SU-DHL-6 (cell line): ENCODE measurements around the gene TMC3.

ENCODE experiments used
- H2AFZ ChIP-seq: fragments of 200-600 bp; sonication (generic); 2 replicates; pipeline ENCODE4 v1.6.1; 2014; ENCODE audit warnings: low read depth, mild to moderate bottlenecking, moderate library complexity, mixed read lengths, antibody characterized with exemption, low read length; ENCODE audit not compliant: severe bottlenecking
- H3F3A ChIP-seq: fragments of 200-600 bp; shearing (Covaris generic); 2 replicates; pipeline ENCODE4 v1.6.0; 2016; ENCODE audit warnings: antibody characterized with exemption, mild to moderate bottlenecking; ENCODE audit not compliant: insufficient read depth
- H3K27ac ChIP-seq: fragments of 200-600 bp; sonication (generic); 2 replicates; pipeline ENCODE4 v1.5.1; 2016; ENCODE audit warnings: low read depth, mild to moderate bottlenecking, low read length, moderate library complexity, mixed read lengths
- H3K27me3 ChIP-seq: fragments of 200-600 bp; sonication (generic), shearing (Covaris generic); 2 replicates; pipeline ENCODE4 v1.6.0; 2014; ENCODE audit warnings: mild to moderate bottlenecking, low read length
- H3K36me3 ChIP-seq: fragments of 200-600 bp; sonication (generic); 2 replicates; pipeline ENCODE4 v1.6.1; 2014; ENCODE audit warnings: mild to moderate bottlenecking, low read length, mixed read lengths
- H3K4me2 ChIP-seq: fragments of 300-600, 200-600 bp; shearing (Covaris generic), sonication (generic); 2 replicates; pipeline ENCODE4 v1.6.0; 2014; ENCODE audit warnings: low read length, low read depth, mild to moderate bottlenecking; ENCODE audit not compliant: poor library complexity, severe bottlenecking
- H3K4me3 ChIP-seq: fragments of 200-600 bp; sonication (generic); 2 replicates; pipeline ENCODE4 v1.5.1; 2014; ENCODE audit warnings: antibody characterized with exemption, low read length, mild to moderate bottlenecking, mixed read lengths; ENCODE audit not compliant: insufficient read depth, poor library complexity, severe bottlenecking
- H3K79me2 ChIP-seq: fragments of 200-600 bp; sonication (generic); 2 replicates; pipeline ENCODE4 v1.6.1; 2014; ENCODE audit warnings: mild to moderate bottlenecking, low read length, moderate library complexity; ENCODE audit not compliant: insufficient read depth
- H3K9ac ChIP-seq: fragments of 200-600 bp; sonication (generic); 2 replicates; pipeline ENCODE4 v1.7.0; 2014; ENCODE audit warnings: mild to moderate bottlenecking, low read length
- H3K9me2 ChIP-seq: fragments of 200-600 bp; sonication (generic); replicated peaks from 2 replicates; pipeline ENCODE4 v1.6.1; 2014; ENCODE audit warnings: low read length; ENCODE audit not compliant: insufficient read depth
- H3K9me3 ChIP-seq: fragments of 200-600 bp; sonication (generic); 2 replicates; pipeline ENCODE4 v1.6.1; 2014; ENCODE audit warnings: low read length, mixed read lengths; ENCODE audit not compliant: insufficient read depth
- H4K20me1 ChIP-seq: fragments of 200-600 bp; sonication (generic); 2 replicates; pipeline ENCODE4 v1.6.1; 2014; ENCODE audit warnings: low read depth, mild to moderate bottlenecking, antibody characterized with exemption, low read length, moderate library complexity, mixed read lengths
- EZH2phosphoT487 ChIP-seq: fragments of 200-600 bp; sonication (generic), shearing (Covaris generic); conservative IDR thresholded peaks from 2 replicates; pipeline ENCODE4 v1.6.1; 2018; ENCODE audit warnings: mild to moderate bottlenecking, antibody characterized with exemption, low read length, moderate library complexity, mixed read lengths
- TF ChIP-seq, protein P1 (sequence below): fragments of 200-600 bp; sonication (generic); IDR thresholded peaks from one replicate; pipeline ENCODE4 v1.5.1; 2017; ENCODE audit warnings: antibody characterized with exemption, mild to moderate bottlenecking, low read length, moderate library complexity; ENCODE audit not compliant: insufficient read depth, poor library complexity, severe bottlenecking

Gene TMC3

DNA sequence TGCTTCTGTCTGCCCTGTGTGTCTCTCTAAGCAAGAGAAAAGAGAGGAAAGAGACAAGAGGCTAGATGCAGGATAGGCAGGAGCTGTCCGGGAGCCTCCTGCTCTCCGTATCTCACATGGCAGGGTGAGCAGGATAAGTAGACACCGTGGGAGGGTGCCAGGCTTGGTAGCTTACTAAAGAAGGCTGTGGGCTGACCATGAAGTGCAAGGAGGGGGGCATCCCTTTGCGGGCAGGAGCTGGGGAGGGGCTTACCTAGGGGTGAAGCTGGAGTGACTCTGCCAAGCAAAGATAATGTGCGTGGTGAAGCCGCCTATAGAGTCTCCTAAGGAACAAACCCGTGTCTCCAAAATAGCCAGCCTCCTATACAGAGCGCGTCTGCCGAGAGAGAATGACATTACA, 33.7 kb upstream of the TMC3 start:
- Histone ChIP-seq H3K9me3 (no peaks in the 10 kb centered on the region), H3K36me3 (no peaks in the 10 kb centered on the region), H3F3A (no peaks in the 10 kb centered on the region), H3K9me2 (no peaks in the 10 kb centered on the region), H2AFZ (no peak overlapping the region), H3K27ac (no peak overlapping the region), H3K4me3 (no peak overlapping the region), H3K4me2 (no peak overlapping the region), H4K20me1 (no peaks in the 10 kb centered on the region), H3K79me2 (no peaks in the 10 kb centered on the region), H3K9ac (no peak overlapping the region), H3K27me3 (no peaks in the 10 kb centered on the region)
- TF ChIP-seq, protein P1, sequence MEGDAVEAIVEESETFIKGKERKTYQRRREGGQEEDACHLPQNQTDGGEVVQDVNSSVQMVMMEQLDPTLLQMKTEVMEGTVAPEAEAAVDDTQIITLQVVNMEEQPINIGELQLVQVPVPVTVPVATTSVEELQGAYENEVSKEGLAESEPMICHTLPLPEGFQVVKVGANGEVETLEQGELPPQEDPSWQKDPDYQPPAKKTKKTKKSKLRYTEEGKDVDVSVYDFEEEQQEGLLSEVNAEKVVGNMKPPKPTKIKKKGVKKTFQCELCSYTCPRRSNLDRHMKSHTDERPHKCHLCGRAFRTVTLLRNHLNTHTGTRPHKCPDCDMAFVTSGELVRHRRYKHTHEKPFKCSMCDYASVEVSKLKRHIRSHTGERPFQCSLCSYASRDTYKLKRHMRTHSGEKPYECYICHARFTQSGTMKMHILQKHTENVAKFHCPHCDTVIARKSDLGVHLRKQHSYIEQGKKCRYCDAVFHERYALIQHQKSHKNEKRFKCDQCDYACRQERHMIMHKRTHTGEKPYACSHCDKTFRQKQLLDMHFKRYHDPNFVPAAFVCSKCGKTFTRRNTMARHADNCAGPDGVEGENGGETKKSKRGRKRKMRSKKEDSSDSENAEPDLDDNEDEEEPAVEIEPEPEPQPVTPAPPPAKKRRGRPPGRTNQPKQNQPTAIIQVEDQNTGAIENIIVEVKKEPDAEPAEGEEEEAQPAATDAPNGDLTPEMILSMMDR: no peak
- no peak for TF ChIP-seq EZH2phosphoT487

DNA sequence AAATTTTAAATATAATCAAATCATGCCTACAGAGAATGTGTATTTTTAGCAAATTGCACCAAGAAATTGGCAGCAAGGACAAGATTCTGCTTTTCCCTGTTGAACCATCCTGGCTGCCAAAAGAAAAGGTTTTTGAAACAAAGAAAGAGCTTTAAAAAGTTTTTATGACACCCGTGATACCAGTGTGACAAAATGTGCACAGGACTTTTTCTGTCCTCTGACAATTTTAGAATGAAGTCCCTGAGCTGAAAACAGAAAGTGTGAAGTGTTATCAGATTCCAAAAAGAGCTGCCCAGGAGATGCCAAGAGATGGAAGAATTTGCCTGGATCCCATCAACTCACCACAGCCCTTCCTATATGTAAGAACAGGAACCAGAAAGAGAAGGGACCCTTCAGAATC, 33.2 kb upstream of the TMC3 start:
- Histone ChIP-seq H3K27ac (no peak overlapping the region), H3F3A (no peaks in the 10 kb centered on the region), H3K9ac (no peak overlapping the region), H3K9me3 (no peaks in the 10 kb centered on the region), H3K9me2 (no peaks in the 10 kb centered on the region), H3K36me3 (no peaks in the 10 kb centered on the region), H3K27me3 (no peaks in the 10 kb centered on the region), H3K79me2 (no peaks in the 10 kb centered on the region), H2AFZ (no peak overlapping the region), H3K4me2 (no peak overlapping the region), H4K20me1 (no peaks in the 10 kb centered on the region), H3K4me3 (no peak overlapping the region)
- TF ChIP-seq, protein P1: no peak
- no peak for TF ChIP-seq EZH2phosphoT487

DNA sequence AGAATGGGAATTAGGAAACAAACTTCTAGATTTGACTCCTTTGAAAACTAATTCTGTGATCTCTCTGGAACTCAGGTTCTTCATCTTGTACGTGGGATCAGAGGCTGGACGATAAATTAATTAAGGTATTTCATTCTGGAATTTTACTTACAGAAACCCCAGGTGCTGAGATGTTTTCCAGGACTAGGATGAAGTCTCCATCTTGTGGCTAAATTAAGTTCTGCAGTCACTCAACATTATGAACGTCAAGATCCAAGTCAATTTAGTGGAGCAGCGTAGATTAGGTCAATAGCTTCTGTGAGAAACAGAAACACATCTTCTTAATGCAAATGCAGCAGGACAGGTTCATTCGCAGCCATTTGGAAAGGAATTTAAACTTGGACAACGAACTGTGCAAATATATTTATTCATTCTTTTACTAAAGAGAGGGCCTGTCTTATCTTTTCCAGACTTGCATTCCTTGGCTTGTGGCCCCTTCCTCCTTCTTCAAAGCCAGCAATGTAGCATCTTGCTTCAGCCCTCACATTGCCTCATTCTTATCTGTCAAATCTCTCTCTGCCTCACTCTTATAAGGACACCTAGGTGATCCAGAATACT, 26.7 kb upstream of the TMC3 start:
- Histone ChIP-seq H3K36me3 (no peaks in the 10 kb centered on the region), H3K4me2 (no peak overlapping the region), H3K9ac (no peak overlapping the region), H3K4me3 (no peak overlapping the region), H3K27me3 (no peaks in the 10 kb centered on the region), H3K9me3 (no peaks in the 10 kb centered on the region), H3K27ac (no peak overlapping the region), H3F3A (no peaks in the 10 kb centered on the region), H3K9me2 (no peaks in the 10 kb centered on the region), H2AFZ (no peak overlapping the region), H4K20me1 (no peaks in the 10 kb centered on the region), H3K79me2 (no peaks in the 10 kb centered on the region)
- TF ChIP-seq, protein P1: peak; percentile 55
- no peak for TF ChIP-seq EZH2phosphoT487
